ENCODE results near the gene FIBIN. TPM values are rescaled to one million over a fixed set of nuclear protein-coding genes. Genes with fewer than 3 reads are reported as not detected.

Gene FIBIN
- total and polyA plus RNA-seq, 2 experiments from 2014 or later, result 0.21 to 0.66 TPM

- Mint-ChIP-seq H3K9me3 (no peaks in the 10 kb centered on the region), H3K36me3 (ENCODE audit: low read depth) (no peaks in the 10 kb centered on the region), H3K4me3 (no peak overlapping the region), H3K27ac (no peak overlapping the region), H3K27me3 (ENCODE audit: insufficient read depth, low read depth, poor library complexity) (peaks cover 2% of the 10 kb centered on the region), H3K4me1 (no peaks in the 10 kb centered on the region; the same call in 2 of the 3 replicates)
- DNase-seq (ENCODE audit: low spot score) (no peak), ATAC-seq (no peak)
- Histone ChIP-seq H3F3A (replicated peaks; ENCODE audit: low read depth) (no peaks in the 10 kb centered on the region), H2AFZ (no peak overlapping the region), H3K27me3 (ENCODE audit: insufficient read depth) (no peaks in the 10 kb centered on the region), H4K20me1 (replicated peaks; ENCODE audit: insufficient read depth) (no peaks in the 10 kb centered on the region), H3K4me3 (no peak overlapping the region), H3K79me2 (replicated peaks; ENCODE audit: insufficient read depth) (no peaks in the 10 kb centered on the region), H3K4me1 (ENCODE audit: insufficient read depth) (0 out of 2 replicates have a peak, but pooled peaks cover 4% of the 10 kb centered on the region), H3K9me2 (ENCODE audit: insufficient read depth) (peaks cover 7% of the 10 kb centered on the region), H3K36me3 (ENCODE audit: insufficient read depth) (no peaks in the 10 kb centered on the region), H3K27ac (ENCODE audit: low read depth) (no peak overlapping the region), H3K4me2 (no peak overlapping the region)
- TF ChIP-seq, protein P1, sequence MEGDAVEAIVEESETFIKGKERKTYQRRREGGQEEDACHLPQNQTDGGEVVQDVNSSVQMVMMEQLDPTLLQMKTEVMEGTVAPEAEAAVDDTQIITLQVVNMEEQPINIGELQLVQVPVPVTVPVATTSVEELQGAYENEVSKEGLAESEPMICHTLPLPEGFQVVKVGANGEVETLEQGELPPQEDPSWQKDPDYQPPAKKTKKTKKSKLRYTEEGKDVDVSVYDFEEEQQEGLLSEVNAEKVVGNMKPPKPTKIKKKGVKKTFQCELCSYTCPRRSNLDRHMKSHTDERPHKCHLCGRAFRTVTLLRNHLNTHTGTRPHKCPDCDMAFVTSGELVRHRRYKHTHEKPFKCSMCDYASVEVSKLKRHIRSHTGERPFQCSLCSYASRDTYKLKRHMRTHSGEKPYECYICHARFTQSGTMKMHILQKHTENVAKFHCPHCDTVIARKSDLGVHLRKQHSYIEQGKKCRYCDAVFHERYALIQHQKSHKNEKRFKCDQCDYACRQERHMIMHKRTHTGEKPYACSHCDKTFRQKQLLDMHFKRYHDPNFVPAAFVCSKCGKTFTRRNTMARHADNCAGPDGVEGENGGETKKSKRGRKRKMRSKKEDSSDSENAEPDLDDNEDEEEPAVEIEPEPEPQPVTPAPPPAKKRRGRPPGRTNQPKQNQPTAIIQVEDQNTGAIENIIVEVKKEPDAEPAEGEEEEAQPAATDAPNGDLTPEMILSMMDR (conservative IDR thresholded peaks at IDR 0.05; ENCODE audit: low read depth in 2 of 2), result no peak
- no peak for TF ChIP-seq EZH2 (IDR thresholded peaks at IDR 0.05; ENCODE audit: low read depth, unreplicated experiment)
- no peak for TF ChIP-seq EZH2phosphoT487 (IDR thresholded peaks at IDR 0.05; ENCODE audit: unreplicated experiment)
- no peak for TF ChIP-seq CREB1 (CRISPR knock-in tag; IDR thresholded peaks at IDR 0.05; ENCODE audit: low read depth)
- no peak for TF ChIP-seq REST (IDR thresholded peaks at IDR 0.05; ENCODE audit: unreplicated experiment)
- no peak for TF ChIP-seq ETS1 (IDR thresholded peaks at IDR 0.05)
- TF ChIP-seq, protein P2, sequence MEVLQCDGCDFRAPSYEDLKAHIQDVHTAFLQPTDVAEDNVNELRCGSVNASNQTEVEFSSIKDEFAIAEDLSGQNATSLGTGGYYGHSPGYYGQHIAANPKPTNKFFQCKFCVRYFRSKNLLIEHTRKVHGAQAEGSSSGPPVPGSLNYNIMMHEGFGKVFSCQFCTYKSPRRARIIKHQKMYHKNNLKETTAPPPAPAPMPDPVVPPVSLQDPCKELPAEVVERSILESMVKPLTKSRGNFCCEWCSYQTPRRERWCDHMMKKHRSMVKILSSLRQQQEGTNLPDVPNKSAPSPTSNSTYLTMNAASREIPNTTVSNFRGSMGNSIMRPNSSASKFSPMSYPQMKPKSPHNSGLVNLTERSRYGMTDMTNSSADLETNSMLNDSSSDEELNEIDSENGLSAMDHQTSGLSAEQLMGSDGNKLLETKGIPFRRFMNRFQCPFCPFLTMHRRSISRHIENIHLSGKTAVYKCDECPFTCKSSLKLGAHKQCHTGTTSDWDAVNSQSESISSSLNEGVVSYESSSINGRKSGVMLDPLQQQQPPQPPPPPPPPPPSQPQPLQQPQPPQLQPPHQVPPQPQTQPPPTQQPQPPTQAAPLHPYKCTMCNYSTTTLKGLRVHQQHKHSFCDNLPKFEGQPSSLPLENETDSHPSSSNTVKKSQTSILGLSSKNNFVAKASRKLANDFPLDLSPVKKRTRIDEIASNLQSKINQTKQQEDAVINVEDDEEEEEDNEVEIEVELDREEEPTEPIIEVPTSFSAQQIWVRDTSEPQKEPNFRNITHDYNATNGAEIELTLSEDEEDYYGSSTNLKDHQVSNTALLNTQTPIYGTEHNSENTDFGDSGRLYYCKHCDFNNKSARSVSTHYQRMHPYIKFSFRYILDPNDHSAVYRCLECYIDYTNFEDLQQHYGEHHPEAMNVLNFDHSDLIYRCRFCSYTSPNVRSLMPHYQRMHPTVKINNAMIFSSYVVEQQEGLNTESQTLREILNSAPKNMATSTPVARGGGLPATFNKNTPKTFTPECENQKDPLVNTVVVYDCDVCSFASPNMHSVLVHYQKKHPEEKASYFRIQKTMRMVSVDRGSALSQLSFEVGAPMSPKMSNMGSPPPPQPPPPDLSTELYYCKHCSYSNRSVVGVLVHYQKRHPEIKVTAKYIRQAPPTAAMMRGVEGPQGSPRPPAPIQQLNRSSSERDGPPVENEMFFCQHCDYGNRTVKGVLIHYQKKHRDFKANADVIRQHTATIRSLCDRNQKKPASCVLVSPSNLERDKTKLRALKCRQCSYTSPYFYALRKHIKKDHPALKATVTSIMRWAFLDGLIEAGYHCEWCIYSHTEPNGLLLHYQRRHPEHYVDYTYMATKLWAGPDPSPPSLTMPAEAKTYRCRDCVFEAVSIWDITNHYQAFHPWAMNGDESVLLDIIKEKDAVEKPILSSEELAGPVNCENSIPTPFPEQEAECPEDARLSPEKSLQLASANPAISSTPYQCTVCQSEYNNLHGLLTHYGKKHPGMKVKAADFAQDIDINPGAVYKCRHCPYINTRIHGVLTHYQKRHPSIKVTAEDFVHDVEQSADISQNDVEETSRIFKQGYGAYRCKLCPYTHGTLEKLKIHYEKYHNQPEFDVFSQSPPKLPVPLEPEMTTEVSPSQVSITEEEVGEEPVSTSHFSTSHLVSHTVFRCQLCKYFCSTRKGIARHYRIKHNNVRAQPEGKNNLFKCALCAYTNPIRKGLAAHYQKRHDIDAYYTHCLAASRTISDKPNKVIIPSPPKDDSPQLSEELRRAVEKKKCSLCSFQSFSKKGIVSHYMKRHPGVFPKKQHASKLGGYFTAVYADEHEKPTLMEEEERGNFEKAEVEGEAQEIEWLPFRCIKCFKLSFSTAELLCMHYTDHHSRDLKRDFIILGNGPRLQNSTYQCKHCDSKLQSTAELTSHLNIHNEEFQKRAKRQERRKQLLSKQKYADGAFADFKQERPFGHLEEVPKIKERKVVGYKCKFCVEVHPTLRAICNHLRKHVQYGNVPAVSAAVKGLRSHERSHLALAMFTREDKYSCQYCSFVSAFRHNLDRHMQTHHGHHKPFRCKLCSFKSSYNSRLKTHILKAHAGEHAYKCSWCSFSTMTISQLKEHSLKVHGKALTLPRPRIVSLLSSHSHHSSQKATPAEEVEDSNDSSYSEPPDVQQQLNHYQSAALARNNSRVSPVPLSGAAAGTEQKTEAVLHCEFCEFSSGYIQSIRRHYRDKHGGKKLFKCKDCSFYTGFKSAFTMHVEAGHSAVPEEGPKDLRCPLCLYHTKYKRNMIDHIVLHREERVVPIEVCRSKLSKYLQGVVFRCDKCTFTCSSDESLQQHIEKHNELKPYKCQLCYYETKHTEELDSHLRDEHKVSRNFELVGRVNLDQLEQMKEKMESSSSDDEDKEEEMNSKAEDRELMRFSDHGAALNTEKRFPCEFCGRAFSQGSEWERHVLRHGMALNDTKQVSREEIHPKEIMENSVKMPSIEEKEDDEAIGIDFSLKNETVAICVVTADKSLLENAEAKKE (CRISPR knock-in tag; IDR thresholded peaks at IDR 0.05), result no peak
- no peak for TF ChIP-seq POLR2AphosphoS5 (IDR thresholded peaks at IDR 0.05; ENCODE audit: low read depth)
Measured at GRCh38 chr11:26944866-26945664, 48.8 kb upstream of the FIBIN start.
